HEK293T (cell line): ENCODE measurements around the gene UTP18.

Experiments used
- ARNT ChIP-seq: fragments of 450-650 bp; IDR thresholded peaks from 2 replicates; pipeline ENCODE4 v1.6.1; 2017; ENCODE audit warnings: mild to moderate bottlenecking
- BHLHE40 ChIP-seq: fragments of 450-650 bp; IDR thresholded peaks from 2 replicates; pipeline ENCODE4 v1.6.1; 2016; ENCODE audit warnings: mild to moderate bottlenecking, moderate library complexity, borderline replicate concordance
- ELF4 ChIP-seq: fragments of 450-650 bp; IDR thresholded peaks from 2 replicates; pipeline ENCODE4 v1.6.1; 2017; ENCODE audit warnings: antibody characterized with exemption
- FOXA1 ChIP-seq: fragments of 450-650 bp; IDR thresholded peaks from 2 replicates; pipeline ENCODE4 v1.6.1; 2016; ENCODE audit warnings: mild to moderate bottlenecking
- FOXK2 ChIP-seq: fragments of 450-650 bp; IDR thresholded peaks from 2 replicates; pipeline ENCODE4 v1.6.1; 2016; ENCODE audit warnings: mild to moderate bottlenecking
- FOXM1 ChIP-seq: fragments of 450-650 bp; IDR thresholded peaks from 2 replicates; pipeline ENCODE4 v1.6.1; 2017; ENCODE audit warnings: mild to moderate bottlenecking, borderline replicate concordance
- HDGF ChIP-seq: fragments of 450-650 bp; IDR thresholded peaks from 2 replicates; pipeline ENCODE4 v1.6.1; 2017; ENCODE audit warnings: antibody characterized with exemption, borderline replicate concordance
- NFRKB ChIP-seq: fragments of 450-650 bp; IDR thresholded peaks from 2 replicates; pipeline ENCODE4 v1.6.1; 2016; ENCODE audit warnings: mild to moderate bottlenecking, moderate library complexity
- PKNOX1 ChIP-seq: fragments of 450-650 bp; IDR thresholded peaks from 2 replicates; pipeline ENCODE4 v1.6.1; 2016
- SP1 ChIP-seq: fragments of 450-650 bp; IDR thresholded peaks from 2 replicates; pipeline ENCODE4 v1.6.1; 2017
- SUZ12 ChIP-seq: fragments of 450-650 bp; IDR thresholded peaks from 2 replicates; pipeline ENCODE4 v1.6.1; 2016; ENCODE audit warnings: mild to moderate bottlenecking
- TARDBP ChIP-seq: fragments of 450-650 bp; IDR thresholded peaks from 2 replicates; pipeline ENCODE4 v1.6.1; 2016
- ZNF384 ChIP-seq: fragments of 450-650 bp; IDR thresholded peaks from 2 replicates; pipeline ENCODE4 v1.6.1; 2016

DNA sequence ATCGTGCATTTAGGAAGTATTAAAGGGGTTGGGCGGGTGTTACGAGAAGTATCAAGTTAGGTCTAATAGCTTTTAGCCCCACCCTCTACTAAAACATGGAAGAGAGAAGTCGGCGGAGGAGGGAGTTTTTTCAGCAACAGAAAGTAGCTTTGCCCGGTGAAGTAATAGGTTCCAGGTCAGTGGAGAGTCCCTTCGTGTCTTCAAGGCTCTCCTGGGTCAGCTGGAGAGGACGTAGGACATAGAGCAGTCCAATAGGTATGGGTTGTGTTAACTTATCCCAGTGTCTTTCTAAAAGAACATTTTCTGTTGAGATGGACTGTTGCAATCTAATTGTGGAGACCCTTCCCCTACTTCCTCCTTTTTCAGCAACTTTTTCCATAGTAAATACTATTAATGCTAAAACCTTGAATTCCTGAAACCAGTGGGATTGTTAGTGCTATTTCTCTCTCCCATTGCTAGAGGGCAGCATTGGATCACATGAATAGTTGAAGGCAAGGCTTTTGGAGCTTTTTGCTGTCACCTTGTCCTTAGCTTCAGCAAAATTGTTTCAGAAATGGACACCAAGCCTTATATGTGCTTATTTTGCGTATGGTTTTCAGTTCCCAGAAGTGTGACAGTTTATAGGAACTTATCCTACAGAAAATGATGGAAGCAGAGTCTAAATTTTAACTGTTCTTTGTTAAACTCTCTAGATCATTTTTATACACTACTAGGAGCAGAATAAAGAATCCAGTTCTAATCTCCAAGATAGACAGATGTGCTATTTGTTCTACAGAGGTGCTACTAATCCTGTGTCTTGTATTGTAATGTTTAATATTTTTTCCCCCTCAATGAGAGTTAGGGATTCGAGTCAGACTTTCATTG is 38.4 kb downstream of the UTP18 start:
- TF ChIP-seq ZNF384 = no peak
- TF ChIP-seq SP1 = no peak
- TF ChIP-seq FOXK2 = no peak
- TF ChIP-seq TARDBP = no peak
- TF ChIP-seq HDGF = no peak
- TF ChIP-seq FOXM1 = no peak
- no peak for TF ChIP-seq FOXA1
- no peak for TF ChIP-seq PKNOX1
- no peak for TF ChIP-seq BHLHE40
- no peak for TF ChIP-seq ELF4
- no peak for TF ChIP-seq SUZ12
- TF ChIP-seq NFRKB = no peak
- no peak for TF ChIP-seq ARNT
